Body of pancreas (tissue), 4 donors: Measurements from ENCODE around the gene ZNF320. TPM values are rescaled to one million over a fixed set of nuclear protein-coding genes. Genes with fewer than 3 reads are reported as not detected.
"Not testable (repeated sequence)": the region's sequence is repeated elsewhere in the genome, so short reads cannot be mapped to it uniquely, and the experiment has no call there.

Experiments
- ATAC-seq: fragments of 150-250 bp; one replicate; pipeline ENCODE4 v1.9.1; 2016
- DNase-seq, 4 donors: peaks; one replicate each; pipeline ENCODE4 v3.0.0-alpha.2; 2019
- H3K27ac ChIP-seq, 4 donors: fragments of 200-600 bp; sonication (generic); 1 replicate in 3 of 4; 2 replicates in 1 of 4; pipeline versions ENCODE4 v1.5.1 to v1.6.1; 2016 to 2019; ENCODE audit warnings: mild to moderate bottlenecking in 1 of 4, mixed read lengths in 1 of 4, moderate library complexity in 1 of 4
- H3K27me3 ChIP-seq, 2 donors: fragments of 200-600 bp; sonication (generic); one replicate each; pipeline ENCODE4 v1.6.0; 2016; ENCODE audit warnings: mild to moderate bottlenecking in 1 of 2
- H3K36me3 ChIP-seq, 2 donors: fragments of 200-600 bp; sonication (generic); replicated peaks in 1 of 2; 2 replicates each; pipeline ENCODE4 v1.5.1; 2016; ENCODE audit warnings: low read depth in 2 of 2; ENCODE audit not compliant: insufficient read depth in 1 of 2
- H3K4me1 ChIP-seq: fragments of 200-600 bp; sonication (generic); one replicate; pipeline ENCODE4 v1.6.0; 2016
- H3K4me3 ChIP-seq, 2 donors: fragments of 200-600 bp; sonication (generic); 1 replicate in 1 of 2; 2 replicates in 1 of 2; pipeline ENCODE4 v1.5.1; 2016 to 2019
- H3K9me3 ChIP-seq, 3 donors: fragments of 200-600 bp; sonication (generic); 1 replicate in 2 of 3; 2 replicates in 1 of 3; pipeline ENCODE4 v1.5.1; 2016
- CTCF ChIP-seq, 7 experiments: fragments of 450-650 bp in 4 of 7; fragments of 200-600 bp in 3 of 7; sonication (generic) in 3 of 7; IDR thresholded peaks; one replicate each; pipeline ENCODE4 v1.5.1; 2016 to 2019; ENCODE audit warnings: antibody characterized with exemption in 7 of 7
- POLR2A ChIP-seq, 3 donors: fragments of 450-650 bp; IDR thresholded peaks; one replicate each; pipeline ENCODE4 v1.6.1; 2016; ENCODE audit warnings: antibody characterized with exemption in 3 of 3, mild to moderate bottlenecking in 2 of 3
- WGBS, 2 donors: methylation state at CpG; one replicate each; pipeline ENCODE4 v1.1.5; 2017; 5-methylcytosine and 5-hydroxymethylcytosine counted together
- intact Hi-C: fragments of 100-400 bp; cut with DNase I; formaldehyde crosslinking; loops from one replicate; pipeline ENCODE4 v1.15.1; 2023
- small RNA-seq: library from RNA; depleted of rRNA; stranded (forward); fragments of <200 nt; gene quantifications from one replicate; pipeline ENCODE3, GENCODE V24; 2016
- total RNA-seq, 2 donors: library from RNA; depleted of rRNA; stranded (reverse); fragments of >200 nt; gene quantifications; one replicate each; pipeline ENCODE4 v1.1.0, GENCODE V29; 2016

The ZNF320 gene
- total RNA-seq, 2 donors from 2014 or later = 2.3 to 9.2 TPM

DNA sequence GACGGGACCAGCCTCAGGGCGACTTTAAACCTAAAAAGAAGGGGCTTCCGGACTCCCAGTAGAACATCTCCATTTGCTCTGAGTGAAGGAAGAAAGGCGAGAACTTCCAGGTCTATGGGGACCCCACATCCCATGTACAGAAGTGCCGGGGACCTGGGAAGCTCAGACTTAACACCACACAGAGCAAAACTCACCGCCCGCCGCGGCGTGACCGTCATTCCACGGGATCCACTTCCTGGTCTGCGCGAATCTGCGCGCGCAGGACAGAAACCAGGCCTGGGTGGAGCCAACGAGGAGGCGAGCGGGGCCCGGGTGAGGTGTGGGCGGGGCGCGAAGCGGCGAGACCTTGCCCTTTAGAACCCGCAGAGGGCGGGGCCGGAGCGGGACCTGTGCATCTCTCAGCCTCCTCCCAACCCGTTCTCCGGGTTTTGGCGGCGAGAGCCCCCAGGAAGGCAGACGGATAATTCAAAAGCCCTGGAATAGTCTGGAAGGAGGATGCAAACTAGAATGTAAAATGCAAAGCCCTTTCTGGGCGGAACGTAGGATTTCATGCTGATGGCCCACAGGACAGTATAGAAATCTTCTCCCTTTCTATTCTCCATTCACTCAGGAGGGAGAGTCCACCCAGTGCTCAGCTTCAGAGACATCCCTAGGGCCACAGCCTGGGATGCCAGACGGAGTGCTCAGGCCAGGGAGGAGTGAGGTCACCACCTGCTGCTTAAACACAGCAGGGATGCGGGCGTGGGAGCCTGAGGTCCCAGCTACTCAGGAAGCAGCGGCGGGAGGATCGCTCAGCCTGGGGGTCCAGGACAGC is 39.9 kb downstream of the ZNF320 start, which contains the start of gene ZNF468:
Gene ZNF468 (minus strand): TSS at position 242 of the 814 bp plus-strand sequence. CDS start 3,347 bp downstream, outside the sequence.
- ATAC-seq (peak; percentile 99), DNase-seq (peak; percentile 73 to 81 (median 78))
- H3K9me3 ChIP-seq, intact Hi-C loops, H3K27me3 ChIP-seq, H3K36me3 ChIP-seq: not testable (repeated sequence)
- Histone ChIP-seq H3K4me3 (peak within 1 kb of the TSS; percentile 31 to 67), H3K4me1 (peaks cover 12% of the 10 kb centered on the region), H3K27ac (peak within 1 kb of the TSS in 3 of 4 donors; percentile 56 to 66 (median 62))
- TF ChIP-seq POLR2A (IDR thresholded peaks at IDR 0.05) = peak; percentile 29 to 80 (median 73)
- TF ChIP-seq CTCF (IDR thresholded peaks at IDR 0.05) = peak in 2 of 7 experiments; percentile 18 to 31
- 1 to 4% methylated on average over 22 to 43 of the region's 43 CpGs for WGBS, 2 donors

GRCh38 chr19:52856540-52857377 is 40.7 kb downstream of the ZNF320 start:
- H3K9me3 ChIP-seq, intact Hi-C loops, H3K36me3 ChIP-seq, H3K27me3 ChIP-seq: not testable (repeated sequence)
- peak in 3 of 4 donors; percentile 6 to 13 (median 9) for DNase-seq
- peak overlapping the region in 3 of 4 donors; percentile 56 to 66 (median 62) for H3K27ac ChIP-seq
- H3K4me3 ChIP-seq = peak overlapping the region; percentile 31 to 67
- peaks cover 12% of the 10 kb centered on the region for H3K4me1 ChIP-seq
- 3 to 4% methylated on average over 27 to 29 of the region's 31 CpGs for WGBS, 2 donors
- peak; percentile 36 for ATAC-seq

Small RNA genes within 50 kb of the gene (small RNA-seq; reads per million reads assigned to genes)
- not detected for gene ZNF320

Other genes starting within 250 kb of the ZNF320 start
- gene ZNF611, start 162.6 kb downstream of the ZNF320 start, total RNA-seq = 10 to 100 TPM in 1 of 2 donors, 1 to 10 TPM in 1; 6.0 to 19.8 TPM
- gene ZNF600, start 110.8 kb downstream of the ZNF320 start, total RNA-seq = 10 to 100 TPM in 1 of 2 donors, 1 to 10 TPM in 1; 7.3 to 10.9 TPM
- 1 to 10 TPM; 5.3 to 7.3 TPM for gene ZNF28, start 76.0 kb downstream of the ZNF320 start, total RNA-seq
- gene ZNF468, start 40.0 kb downstream of the ZNF320 start, total RNA-seq = 10 to 100 TPM in 1 of 2 donors, 1 to 10 TPM in 1; 6.6 to 16.1 TPM
- gene ZNF888, start 25.8 kb upstream of the ZNF320 start, total RNA-seq = 1 to 10 TPM; 6.3 to 6.7 TPM
- gene ZNF816, start 65.2 kb upstream of the ZNF320 start, total RNA-seq = 1 to 10 TPM; 4.9 to 7.5 TPM
- gene ERVV-1, start 116.3 kb upstream of the ZNF320 start, total RNA-seq = not detected
- gene ERVV-2, start 147.1 kb upstream of the ZNF320 start, total RNA-seq = not detected
- gene ZNF160, start 205.8 kb upstream of the ZNF320 start, total RNA-seq = 10 to 100 TPM; 16.6 to 32.3 TPM
- 1 to 10 TPM; 3.9 to 6.9 TPM for gene ZNF415, start 235.3 kb upstream of the ZNF320 start, total RNA-seq